Central memory CD8-positive, alpha-beta T cell (primary cell): Measurements from ENCODE around the gene GUK1.

Experiments
- ATAC-seq: fragments of 150-1000 bp; cut with Tn5 transposase; replicated peaks from 2 replicates; pipeline ENCODE4 v1.10.0; 2022; ENCODE audit warnings: mild to moderate bottlenecking, moderate FRiP score, moderate number of reproducible peaks; ENCODE audit not compliant: poor library complexity, severe bottlenecking; ENCODE audit errors: extremely low read depth
- DNase-seq, 2 donors: peaks; one replicate each; pipeline ENCODE4 v3.0.0; 2021; ENCODE audit warnings: low spot score in 2 of 2
- H3K27ac Mint-ChIP-seq: one replicate; pipeline ENCODE4 v1.8.0; 2022; ENCODE audit warnings: low read depth, mild to moderate bottlenecking, moderate library complexity, mixed read lengths
- H3K27me3 Mint-ChIP-seq: one replicate; pipeline ENCODE4 v1.8.0; 2022; ENCODE audit warnings: mixed read lengths
- H3K36me3 Mint-ChIP-seq: one replicate; pipeline ENCODE4 v1.8.0; 2022; ENCODE audit warnings: mild to moderate bottlenecking, moderate library complexity, mixed read lengths; ENCODE audit not compliant: insufficient read depth
- H3K4me1 Mint-ChIP-seq: one replicate; pipeline ENCODE4 v1.8.0; 2022; ENCODE audit warnings: mixed read lengths
- H3K4me3 Mint-ChIP-seq: one replicate; pipeline ENCODE4 v1.8.0; 2022; ENCODE audit warnings: mild to moderate bottlenecking, moderate library complexity, mixed read lengths
- H3K9me3 Mint-ChIP-seq: one replicate; pipeline ENCODE4 v1.8.0; 2022; ENCODE audit warnings: mixed read lengths

Gene GUK1

GRCh38 chr1:228139931-228140723, at the start of gene GUK1:
TSS of gene GUK1 (plus strand) at chr1:228140279. CDS start at chr1:228140303, 24 bp downstream.
- Mint-ChIP-seq H3K27ac (peak within 1 kb of the TSS; percentile 93), H3K4me1 (peaks cover 54% of the 10 kb centered on the region), H3K36me3 (peaks cover 34% of the 10 kb centered on the region), H3K9me3 (no peaks in the 10 kb centered on the region), H3K4me3 (peak within 1 kb of the TSS; percentile 96), H3K27me3 (no peaks in the 10 kb centered on the region)
- ATAC-seq (peak; percentile 84), DNase-seq (peak; percentile 99 to 100)

- H3K9me3 Mint-ChIP-seq, result peaks cover 8% of the 10 kb centered on the region
- H3K27me3 Mint-ChIP-seq, result no peaks in the 10 kb centered on the region
- H3K4me1 Mint-ChIP-seq, result peaks cover 86% of the 10 kb centered on the region
- ATAC-seq, result no peak
- no peak for DNase-seq
- H3K27ac Mint-ChIP-seq, result no peak overlapping the region
- peak overlapping the region; percentile 91 for H3K4me3 Mint-ChIP-seq
- H3K36me3 Mint-ChIP-seq, result peaks cover 42% of the 10 kb centered on the region
Measured at GRCh38 chr1:228090613-228091081, 49.4 kb upstream of the GUK1 start.

GRCh38 chr1:228091084-228091483, 49.0 kb upstream of the GUK1 start:
- H3K27me3 Mint-ChIP-seq, result no peaks in the 10 kb centered on the region
- peak overlapping the region; percentile 91 for H3K4me3 Mint-ChIP-seq
- DNase-seq (no peak), ATAC-seq (no peak)
- peaks cover 86% of the 10 kb centered on the region for H3K4me1 Mint-ChIP-seq
- peaks cover 40% of the 10 kb centered on the region for H3K36me3 Mint-ChIP-seq
- H3K27ac Mint-ChIP-seq, result peak overlapping the region; percentile 8
- H3K9me3 Mint-ChIP-seq, result peaks cover 8% of the 10 kb centered on the region

DNA sequence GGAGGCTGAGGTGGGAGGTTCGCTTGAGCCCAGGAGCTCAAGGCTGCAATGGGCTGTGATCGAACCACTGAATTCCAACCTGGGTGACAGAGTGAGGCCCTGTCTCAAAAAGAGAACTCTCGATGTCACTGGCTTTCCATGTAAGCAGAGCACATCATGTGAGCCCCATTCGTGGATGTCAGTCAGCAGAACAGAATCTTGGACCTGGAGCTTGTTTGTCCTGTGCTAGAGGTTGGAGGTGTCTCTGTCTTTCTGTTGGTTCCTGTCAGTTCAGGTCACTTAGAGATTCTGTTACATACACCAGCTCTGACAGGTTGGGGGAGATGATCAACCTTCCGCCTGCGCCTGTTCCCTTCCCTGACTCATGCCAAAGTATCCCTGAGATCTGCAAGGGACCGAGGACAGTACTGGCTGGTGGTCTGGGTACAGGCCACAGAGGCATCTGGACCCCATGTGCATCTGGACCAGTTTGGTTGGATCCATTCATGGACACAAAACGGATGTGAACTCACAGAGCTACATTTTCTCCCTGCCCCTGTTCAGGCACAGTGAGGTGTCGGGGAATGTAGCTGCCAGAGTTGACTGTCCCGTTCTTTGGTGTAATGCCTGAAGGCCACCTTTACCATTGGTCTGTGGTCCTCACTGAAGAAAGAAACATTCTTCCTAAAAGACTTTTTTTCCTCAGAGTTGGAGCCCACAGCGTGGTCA, 47.6 kb upstream of the GUK1 start:
- H3K27ac Mint-ChIP-seq, result no peak overlapping the region
- DNase-seq (no peak), ATAC-seq (no peak)
- H3K4me3 Mint-ChIP-seq, result no peak overlapping the region
- H3K27me3 Mint-ChIP-seq, result no peaks in the 10 kb centered on the region
- H3K36me3 Mint-ChIP-seq, result peaks cover 49% of the 10 kb centered on the region
- H3K9me3 Mint-ChIP-seq, result peaks cover 8% of the 10 kb centered on the region
- H3K4me1 Mint-ChIP-seq, result peaks cover 72% of the 10 kb centered on the region

- DNase-seq, result no peak
- H3K27ac Mint-ChIP-seq, result no peak overlapping the region
- peaks cover 8% of the 10 kb centered on the region for H3K9me3 Mint-ChIP-seq
- H3K36me3 Mint-ChIP-seq, result peaks cover 49% of the 10 kb centered on the region
- ATAC-seq, result no peak
- H3K4me1 Mint-ChIP-seq, result peaks cover 64% of the 10 kb centered on the region
- H3K4me3 Mint-ChIP-seq, result no peak overlapping the region
- H3K27me3 Mint-ChIP-seq, result no peaks in the 10 kb centered on the region
Measured at GRCh38 chr1:228093050-228093906, 46.8 kb upstream of the GUK1 start.

GRCh38 chr1:228094432-228095016, 45.6 kb upstream of the GUK1 start:
- H3K9me3 Mint-ChIP-seq, result peaks cover 8% of the 10 kb centered on the region
- no peak for DNase-seq
- peaks cover 57% of the 10 kb centered on the region for H3K4me1 Mint-ChIP-seq
- H3K27me3 Mint-ChIP-seq, result no peaks in the 10 kb centered on the region
- ATAC-seq, result no peak
- H3K27ac Mint-ChIP-seq, result peak overlapping the region; percentile 67
- peak overlapping the region; percentile 30 for H3K4me3 Mint-ChIP-seq
- H3K36me3 Mint-ChIP-seq, result peaks cover 52% of the 10 kb centered on the region

- no peaks in the 10 kb centered on the region for H3K27me3 Mint-ChIP-seq
- H3K4me3 Mint-ChIP-seq, result peak overlapping the region; percentile 30
- no peak for DNase-seq
- peaks cover 8% of the 10 kb centered on the region for H3K9me3 Mint-ChIP-seq
- peaks cover 52% of the 10 kb centered on the region for H3K4me1 Mint-ChIP-seq
- no peak for ATAC-seq
- peak overlapping the region; percentile 33 for H3K27ac Mint-ChIP-seq
- H3K36me3 Mint-ChIP-seq, result peaks cover 57% of the 10 kb centered on the region
Measured at GRCh38 chr1:228095161-228095560, 44.9 kb upstream of the GUK1 start.

DNA sequence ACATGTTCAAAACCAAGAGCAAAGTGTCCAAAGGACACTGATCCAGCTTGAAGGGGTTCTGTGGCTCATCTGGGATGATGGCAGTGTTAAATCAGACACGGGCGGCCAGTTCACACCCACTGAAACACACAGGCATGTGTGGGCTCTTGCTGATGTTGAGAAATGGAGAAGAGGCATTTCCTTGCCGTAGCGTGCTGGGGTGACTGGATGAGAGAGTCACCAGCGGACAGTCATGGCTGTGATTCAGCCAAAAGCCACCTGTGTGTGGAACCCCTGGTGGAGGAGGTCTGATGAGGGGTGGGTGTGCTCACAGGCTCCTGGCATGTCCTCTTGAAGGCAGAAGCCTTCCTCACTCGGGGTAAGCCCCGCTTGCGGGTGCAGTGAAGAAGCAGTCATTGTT, 44.1 kb upstream of the GUK1 start:
- peaks cover 59% of the 10 kb centered on the region for H3K36me3 Mint-ChIP-seq
- ATAC-seq (no peak), DNase-seq (no peak)
- H3K4me1 Mint-ChIP-seq, result peaks cover 45% of the 10 kb centered on the region
- H3K4me3 Mint-ChIP-seq, result no peak overlapping the region
- H3K27ac Mint-ChIP-seq, result peak overlapping the region; percentile 33
- peaks cover 8% of the 10 kb centered on the region for H3K9me3 Mint-ChIP-seq
- no peaks in the 10 kb centered on the region for H3K27me3 Mint-ChIP-seq

- Mint-ChIP-seq H3K4me3 (no peak overlapping the region), H3K9me3 (peaks cover 8% of the 10 kb centered on the region), H3K4me1 (peaks cover 45% of the 10 kb centered on the region), H3K27ac (peak overlapping the region; percentile 70), H3K36me3 (peaks cover 62% of the 10 kb centered on the region), H3K27me3 (no peaks in the 10 kb centered on the region)
- DNase-seq, result no peak
- ATAC-seq, result no peak
Measured at GRCh38 chr1:228096416-228097332, 43.4 kb upstream of the GUK1 start.

- DNase-seq, result no peak
- H3K27me3 Mint-ChIP-seq, result no peaks in the 10 kb centered on the region
- peaks cover 38% of the 10 kb centered on the region for H3K4me1 Mint-ChIP-seq
- ATAC-seq, result no peak
- peaks cover 8% of the 10 kb centered on the region for H3K9me3 Mint-ChIP-seq
- peaks cover 61% of the 10 kb centered on the region for H3K36me3 Mint-ChIP-seq
- peak overlapping the region; percentile 70 for H3K27ac Mint-ChIP-seq
- H3K4me3 Mint-ChIP-seq, result no peak overlapping the region
Measured at GRCh38 chr1:228097333-228098081, 42.6 kb upstream of the GUK1 start.
